GM23338 (cell line): ENCODE data around the gene MED14. TPM values are rescaled to one million over a fixed set of nuclear protein-coding genes. Genes with fewer than 3 reads are reported as not detected.

Source experiments
- ATAC-seq: fragments of 200-7000 bp; cut with Tn5 transposase; 3 replicates; pipeline ENCODE4 v1.9.1; 2020
- DNase-seq: peaks from one replicate; pipeline ENCODE4 v3.0.0-alpha.2; 2015; ENCODE audit warnings: low spot score
- H2AFZ ChIP-seq: fragments of 200-600 bp; sonication (generic); 2 replicates; pipeline ENCODE4 v1.8.0; 2016; ENCODE audit warnings: antibody characterized with exemption, mild to moderate bottlenecking, moderate library complexity
- H3F3A ChIP-seq: fragments of 200-600 bp; sonication (generic); replicated peaks from 2 replicates; pipeline ENCODE4 v1.8.0; 2017; ENCODE audit warnings: antibody characterized with exemption, mixed run types, low read depth
- H3K27ac ChIP-seq: fragments of 200-600 bp; sonication (generic); 2 replicates; pipeline ENCODE4 v1.6.1; 2016; ENCODE audit warnings: low read depth
- H3K27me3 ChIP-seq: fragments of 200-600 bp; sonication (generic); 2 replicates; pipeline ENCODE4 v1.8.0; 2016; ENCODE audit warnings: mild to moderate bottlenecking, mixed run types, moderate library complexity; ENCODE audit not compliant: insufficient read depth
- H3K36me3 ChIP-seq: fragments of 200-600 bp; sonication (generic); 2 replicates; pipeline ENCODE4 v1.8.0; 2016; ENCODE audit warnings: mild to moderate bottlenecking; ENCODE audit not compliant: insufficient read depth
- H3K4me1 ChIP-seq: fragments of 200-600 bp; sonication (generic); 2 replicates; pipeline ENCODE4 v1.8.0; 2016; ENCODE audit warnings: mild to moderate bottlenecking, moderate library complexity; ENCODE audit not compliant: insufficient read depth
- H3K4me2 ChIP-seq: fragments of 200-600 bp; sonication (generic); 2 replicates; pipeline ENCODE4 v1.7.1; 2017; ENCODE audit warnings: mixed run types
- H3K4me3 ChIP-seq: fragments of 200-600 bp; sonication (generic); 2 replicates; pipeline ENCODE4 v1.6.1; 2016; ENCODE audit warnings: mixed run types
- H3K79me2 ChIP-seq: fragments of 200-600 bp; sonication (generic); replicated peaks from 2 replicates; pipeline ENCODE4 v1.8.0; 2017; ENCODE audit warnings: mild to moderate bottlenecking; ENCODE audit not compliant: insufficient read depth
- H3K9me2 ChIP-seq: fragments of 200-600 bp; sonication (generic); 2 replicates; pipeline ENCODE4 v1.8.0; 2017; ENCODE audit not compliant: insufficient read depth
- H4K20me1 ChIP-seq: fragments of 200-600 bp; sonication (generic); replicated peaks from 2 replicates; pipeline ENCODE4 v1.8.0; 2017; ENCODE audit warnings: mild to moderate bottlenecking; ENCODE audit not compliant: insufficient read depth
- H3K27ac Mint-ChIP-seq: 2 replicates; pipeline ENCODE4 v1.8.0; 2020; ENCODE audit warnings: inconsistent platforms, mild to moderate bottlenecking, moderate library complexity, mixed read lengths
- H3K27me3 Mint-ChIP-seq: 3 replicates; pipeline ENCODE4 v1.8.0; 2022; ENCODE audit warnings: low read depth, mild to moderate bottlenecking, moderate library complexity, mixed read lengths, inconsistent platforms; ENCODE audit not compliant: insufficient read depth, poor library complexity
- H3K36me3 Mint-ChIP-seq: 3 replicates; pipeline ENCODE4 v1.8.0; 2021; ENCODE audit warnings: low read depth, mild to moderate bottlenecking, inconsistent platforms, moderate library complexity, mixed read lengths
- H3K4me1 Mint-ChIP-seq: 3 replicates; pipeline ENCODE4 v1.8.0; 2020; ENCODE audit warnings: mild to moderate bottlenecking, inconsistent platforms, mixed read lengths
- H3K4me3 Mint-ChIP-seq: 3 replicates; pipeline ENCODE4 v1.8.0; 2021; ENCODE audit warnings: moderate library complexity, mild to moderate bottlenecking, inconsistent platforms, mixed read lengths
- H3K9me3 Mint-ChIP-seq: 3 replicates; pipeline ENCODE4 v1.8.0; 2020; ENCODE audit warnings: moderate library complexity, mild to moderate bottlenecking, inconsistent platforms, mixed read lengths
- CREB1 ChIP-seq: fragments of 250-450 bp; sonication (Bioruptor Pico); IDR thresholded peaks from 2 replicates; pipeline ENCODE4 v1.5.0; 2020; ENCODE audit warnings: low read depth, mild to moderate bottlenecking, moderate library complexity
- EZH2 ChIP-seq: fragments of 200-600 bp; sonication (generic); IDR thresholded peaks from one replicate; pipeline ENCODE4 v1.8.0; 2017; ENCODE audit warnings: antibody characterized with exemption, mild to moderate bottlenecking, low read depth; ENCODE audit not compliant: unreplicated experiment
- JUNB ChIP-seq: IDR thresholded peaks from one replicate; pipeline ENCODE4 v1.6.1; 2016; ENCODE audit warnings: antibody characterized with exemption; ENCODE audit not compliant: unreplicated experiment
- REST ChIP-seq: IDR thresholded peaks from one replicate; pipeline ENCODE4 v1.6.1; 2018; ENCODE audit warnings: antibody characterized with exemption; ENCODE audit not compliant: unreplicated experiment
- ZNF114 ChIP-seq: fragments of 250-450 bp; sonication (Bioruptor Pico); IDR thresholded peaks from 2 replicates; pipeline ENCODE4 v1.5.0; 2020; ENCODE audit warnings: mild to moderate bottlenecking, moderate library complexity
- polyA plus RNA-seq: library from polyadenylated mRNA; unstranded; fragments of >200 nt; fragmentation: Nextera tagmentation; extraction: Ambion mirVana; gene quantifications from 2 replicates; pipeline ENCODE4 v1.2.1, GENCODE V29; 2016
- total RNA-seq: library from RNA; depleted of rRNA; stranded (reverse); fragments of >200 nt; shearing (Covaris generic); gene quantifications from 2 replicates; pipeline ENCODE4 v1.2.3, GENCODE V29; 2014
- TF ChIP-seq, protein P1 (sequence below): IDR thresholded peaks from 2 replicates; pipeline ENCODE4 v1.6.1; 2016; ENCODE audit warnings: antibody characterized with exemption

MED14 gene
- total and polyA plus RNA-seq, 2 experiments from 2014 or later, result 29.8 to 99.3 TPM

DNA sequence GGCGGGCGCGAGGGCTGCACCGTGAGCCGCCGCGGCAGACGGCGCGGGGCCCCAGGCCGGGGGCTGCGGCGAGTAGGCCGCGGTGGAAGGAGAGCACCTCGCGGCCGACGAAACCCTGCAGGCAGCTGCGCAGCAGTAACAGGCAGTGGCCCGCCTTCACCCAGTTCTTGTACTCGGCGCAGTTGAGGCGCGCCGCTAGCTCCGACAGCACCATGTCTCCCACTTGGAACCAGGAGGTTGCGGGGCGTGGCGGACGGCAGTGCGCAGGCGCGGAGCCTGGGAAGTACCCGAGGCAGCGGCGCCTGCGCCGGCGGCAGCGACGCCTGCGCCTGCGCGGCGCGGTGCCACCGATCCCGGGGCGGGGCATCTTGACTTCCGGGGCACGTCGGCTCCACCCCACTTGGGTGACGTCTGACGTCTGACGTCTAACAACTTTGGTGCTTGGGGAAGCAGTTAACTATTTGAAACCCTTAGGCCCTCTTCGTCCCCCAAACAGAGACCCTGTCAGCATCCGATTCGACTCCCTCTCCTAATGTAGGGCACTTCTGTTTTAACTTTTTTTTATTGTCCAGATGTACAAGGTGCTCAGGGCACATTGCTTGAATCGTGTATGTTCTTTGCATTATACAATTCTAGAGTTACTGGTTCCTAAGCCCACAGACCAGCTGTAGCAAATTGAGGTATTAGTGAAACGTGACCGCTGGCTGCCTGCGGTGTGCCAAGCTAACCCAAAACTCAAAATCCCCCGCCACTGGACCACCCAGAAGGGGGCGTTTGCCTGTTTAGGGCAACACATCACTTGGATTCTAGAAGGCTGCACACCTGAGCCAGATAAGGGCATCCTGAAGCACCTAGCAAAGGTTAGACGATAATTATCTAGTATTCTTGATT, 87.8 kb downstream of the MED14 start, which contains the start of gene CXorf38 (continued):
- TF ChIP-seq CREB1 (CRISPR knock-in tag), result peak; percentile 71
- TF ChIP-seq REST, result no peak
- TF ChIP-seq JUNB, result no peak
- no peak for TF ChIP-seq EZH2
- TF ChIP-seq, protein P1, sequence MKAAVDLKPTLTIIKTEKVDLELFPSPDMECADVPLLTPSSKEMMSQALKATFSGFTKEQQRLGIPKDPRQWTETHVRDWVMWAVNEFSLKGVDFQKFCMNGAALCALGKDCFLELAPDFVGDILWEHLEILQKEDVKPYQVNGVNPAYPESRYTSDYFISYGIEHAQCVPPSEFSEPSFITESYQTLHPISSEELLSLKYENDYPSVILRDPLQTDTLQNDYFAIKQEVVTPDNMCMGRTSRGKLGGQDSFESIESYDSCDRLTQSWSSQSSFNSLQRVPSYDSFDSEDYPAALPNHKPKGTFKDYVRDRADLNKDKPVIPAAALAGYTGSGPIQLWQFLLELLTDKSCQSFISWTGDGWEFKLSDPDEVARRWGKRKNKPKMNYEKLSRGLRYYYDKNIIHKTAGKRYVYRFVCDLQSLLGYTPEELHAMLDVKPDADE, result no peak

GRCh38 chrX:40646489-40647306, 88.6 kb downstream of the MED14 start:
- Histone ChIP-seq H3K4me2 (peak overlapping the region; percentile 77), H3K79me2 (peaks cover 18% of the 10 kb centered on the region), H3K4me3 (peak overlapping the region; percentile 71), H3K4me1 (no peaks in the 10 kb centered on the region), H3F3A (0 out of 2 replicates have a peak, but pooled peaks cover 10% of the 10 kb centered on the region), H4K20me1 (no peaks in the 10 kb centered on the region), H3K27ac (0 out of 2 replicates have a peak overlapping the region, but pooled peaks have one; percentile 39), H2AFZ (no peak overlapping the region), H3K36me3 (0 out of 2 replicates have a peak, but pooled peaks cover 6% of the 10 kb centered on the region), H3K27me3 (no peaks in the 10 kb centered on the region), H3K9me2 (no peaks in the 10 kb centered on the region)
- ATAC-seq, result peak; percentile 61
- TF ChIP-seq, protein P1, result no peak
- TF ChIP-seq CREB1 (CRISPR knock-in tag) (no peak), ZNF114 (CRISPR knock-in tag) (no peak)
- peaks cover 14% of the 10 kb centered on the region for H3K4me1 Mint-ChIP-seq
- peaks cover 7% of the 10 kb centered on the region for H3K27me3 Mint-ChIP-seq
- peak overlapping the region; percentile 91 for H3K27ac Mint-ChIP-seq
- H3K4me3 Mint-ChIP-seq, result peak overlapping the region; percentile 92
- H3K36me3 Mint-ChIP-seq, result peaks cover 13% of the 10 kb centered on the region
- DNase-seq, result peak; percentile 11
- peaks cover 5% of the 10 kb centered on the region; the same call in 2 of the 3 replicates for H3K9me3 Mint-ChIP-seq
